Keratinocyte (primary cell): ENCODE measurements around the gene GAGE1.
"Not testable (repeated sequence)": the region's sequence is repeated elsewhere in the genome, so short reads cannot be mapped to it uniquely, and the experiment has no call there.

Experiments
- CTCF ChIP-seq, 3 experiments: IDR thresholded peaks in 1 of 3; conservative IDR thresholded peaks in 1 of 3; optimal IDR thresholded peaks in 1 of 3; 2 replicates in 2 of 3; 3 replicates in 1 of 3; pipeline versions ENCODE3 to v1.5.1; 2011; ENCODE audit warnings: low read length in 3 of 3, mild to moderate bottlenecking in 3 of 3, moderate library complexity in 2 of 3, control low read depth in 1 of 3, inconsistent platforms in 1 of 3; ENCODE audit not compliant: insufficient read depth in 2 of 3; ENCODE audit errors: extremely low read depth in 1 of 3
- EZH2 ChIP-seq: IDR thresholded peaks from one replicate; pipeline ENCODE4 v1.6.1; 2012; ENCODE audit warnings: inconsistent platforms, mild to moderate bottlenecking, low read length, moderate library complexity

DNA sequence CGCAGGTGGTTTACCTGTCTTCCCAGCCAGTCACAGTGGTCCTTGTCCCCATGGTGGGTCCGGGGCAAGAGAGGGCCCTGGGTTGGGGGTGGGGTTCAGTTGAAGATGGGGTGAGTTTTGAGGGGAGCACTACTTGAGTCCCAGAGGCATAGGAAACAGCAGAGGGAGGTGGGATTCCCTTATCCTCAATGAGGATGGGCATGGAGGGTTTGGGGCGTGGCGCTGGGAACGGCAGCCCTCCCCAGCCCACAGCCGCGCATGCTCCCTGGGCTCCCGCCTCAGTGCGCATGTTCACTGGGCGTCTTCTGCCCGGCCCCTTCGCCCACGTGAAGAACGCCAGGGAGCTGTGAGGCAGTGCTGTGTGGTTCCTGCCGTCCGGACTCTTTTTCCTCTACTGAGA, 47.8 kb upstream of the GAGE1 start, which contains the start of gene GAGE12E:
- TF ChIP-seq CTCF (optimal IDR thresholded peaks at IDR 0.05 in 1 of 3, IDR thresholded peaks at IDR 0.05 in 1 of 3, conservative IDR thresholded peaks at IDR 0.05 in 1 of 3; ENCODE audit: extremely low read depth in 1 of 3, insufficient read depth in 2 of 3, low read length in 3 of 3); EZH2: not testable (repeated sequence)
